ENCODE data around the gene SPOP. TPM values are rescaled to one million over a fixed set of nuclear protein-coding genes. Genes with fewer than 3 reads are reported as not detected.
"Not testable (repeated sequence)": the region's sequence is repeated elsewhere in the genome, so short reads cannot be mapped to it uniquely, and the experiment has no call there.

SPOP gene
- 129 TPM for total RNA-seq (ENCODE audit: insufficient read depth, low replicate concordance)

GRCh38 chr17:49677933-49678847, at the start of gene SPOP:
TSS of gene SPOP (minus strand) at chr17:49678097. CDS start at chr17:49622810, 55,287 bp downstream.
- DNase-seq (ENCODE audit: low spot score), result peak; percentile 100

GRCh38 chr17:49727380-49727779, 49.5 kb upstream of the SPOP start:
- DNase-seq (ENCODE audit: low spot score), result no peak

- no peak for DNase-seq (ENCODE audit: low spot score)
Observed at GRCh38 chr17:49725452-49726130, 47.7 kb upstream of the SPOP start.

- DNase-seq (ENCODE audit: low spot score), result not testable (repeated sequence)
Observed at GRCh38 chr17:49724552-49724951, 46.7 kb upstream of the SPOP start.

GRCh38 chr17:49723423-49723822, 45.5 kb upstream of the SPOP start:
- peak; percentile 90 for DNase-seq (ENCODE audit: low spot score)

GRCh38 chr17:49722066-49722465, 44.2 kb upstream of the SPOP start:
- DNase-seq (ENCODE audit: low spot score), result no peak

- DNase-seq (ENCODE audit: low spot score), result no peak
Observed at GRCh38 chr17:49717371-49717861, 39.5 kb upstream of the SPOP start.

- no peak for DNase-seq (ENCODE audit: low spot score)
Observed at GRCh38 chr17:49716668-49717364, 38.9 kb upstream of the SPOP start.

- DNase-seq (ENCODE audit: low spot score), result no peak
Observed at GRCh38 chr17:49715717-49716279, 37.9 kb upstream of the SPOP start.

GRCh38 chr17:49715216-49715615, 37.3 kb upstream of the SPOP start:
- DNase-seq (ENCODE audit: low spot score), result no peak

- peak; percentile 25 for DNase-seq (ENCODE audit: low spot score)
Observed at GRCh38 chr17:49708515-49709183, 30.8 kb upstream of the SPOP start.

GRCh38 chr17:49707608-49708514, 30.0 kb upstream of the SPOP start, which contains the start of gene SLC35B1:
TSS of gene SLC35B1 (minus strand) at chr17:49707964. CDS start at chr17:49707833, 131 bp downstream.
- peak; percentile 99 for DNase-seq (ENCODE audit: low spot score)

- DNase-seq (ENCODE audit: low spot score), result peak; percentile 17
Observed at GRCh38 chr17:49707246-49707607, 29.3 kb upstream of the SPOP start.

GRCh38 chr17:49705254-49705653, 27.4 kb upstream of the SPOP start:
- no peak for DNase-seq (ENCODE audit: low spot score)

- DNase-seq (ENCODE audit: low spot score), result peak; percentile 30
Observed at GRCh38 chr17:49703557-49704277, 25.8 kb upstream of the SPOP start.

GRCh38 chr17:49700960-49701359, 23.1 kb upstream of the SPOP start:
- DNase-seq (ENCODE audit: low spot score), result no peak

- no peak for DNase-seq (ENCODE audit: low spot score)
Observed at GRCh38 chr17:49699966-49700575, 22.2 kb upstream of the SPOP start.

GRCh38 chr17:49698005-49698404, 20.1 kb upstream of the SPOP start:
- DNase-seq (ENCODE audit: low spot score), result no peak

All from umbilical cord (tissue), 2 donors.